ENCODE results near the gene UBE2O.
"Not testable (repeated sequence)": the region's sequence is repeated elsewhere in the genome, so short reads cannot be mapped to it uniquely, and the experiment has no call there.

DNA sequence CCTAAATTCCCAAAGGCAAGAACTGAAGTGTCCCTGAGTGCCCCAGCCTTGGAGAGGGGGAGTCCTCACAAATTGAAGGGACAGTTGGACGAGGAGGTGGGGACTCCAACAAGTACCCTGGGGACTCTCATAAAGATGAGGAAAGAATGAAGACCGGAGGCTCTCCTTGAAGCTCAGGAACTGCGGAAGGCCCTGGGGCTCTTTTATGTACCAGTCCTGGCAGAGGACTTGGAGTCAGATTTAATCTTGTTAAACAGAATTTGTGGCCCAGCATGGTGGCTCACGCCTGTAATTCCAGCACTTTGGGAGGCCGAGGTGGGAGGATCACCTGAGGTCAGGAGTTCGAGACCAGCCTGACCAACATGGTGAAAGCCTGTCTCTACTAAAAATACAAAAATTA is 93.2 kb downstream of the UBE2O start:
- not testable (repeated sequence) for TF ChIP-seq CTCF (conservative IDR thresholded peaks at IDR 0.05 in 1 of 2, IDR thresholded peaks at IDR 0.05 in 1 of 2; ENCODE audit: low read depth in 1 of 2, low read length in 2 of 2); EZH2 (IDR thresholded peaks at IDR 0.05; ENCODE audit: low read length, missing control alignments)

All from fibroblast of lung (primary cell).